ENCODE data around the gene TAF3.

Gene TAF3

GRCh38 chr10:7948371-7949000 is 130.2 kb downstream of the TAF3 start:
- H3K36me3 Mint-ChIP-seq (ENCODE audit: low read depth), result peaks cover 1% of the 10 kb centered on the region
- no peak overlapping the region for H3K27ac Mint-ChIP-seq
- no peak overlapping the region for H3K4me3 Mint-ChIP-seq
- no peaks in the 10 kb centered on the region for H3K9me3 Mint-ChIP-seq
- H3K4me1 Mint-ChIP-seq (ENCODE audit: low read depth), result peaks cover 7% of the 10 kb centered on the region
- H3K27me3 Mint-ChIP-seq (ENCODE audit: low read depth), result no peaks in the 10 kb centered on the region

- no peak overlapping the region for H3K27ac Mint-ChIP-seq
- H3K9me3 Mint-ChIP-seq, result no peaks in the 10 kb centered on the region
- H3K36me3 Mint-ChIP-seq (ENCODE audit: low read depth), result no peaks in the 10 kb centered on the region
- H3K4me3 Mint-ChIP-seq, result no peak overlapping the region
- H3K4me1 Mint-ChIP-seq (ENCODE audit: low read depth), result no peaks in the 10 kb centered on the region
- H3K27me3 Mint-ChIP-seq (ENCODE audit: low read depth), result no peaks in the 10 kb centered on the region
Measured at GRCh38 chr10:7950981-7951847, 132.9 kb downstream of the TAF3 start.

- no peak overlapping the region for H3K4me3 Mint-ChIP-seq
- no peaks in the 10 kb centered on the region for H3K27me3 Mint-ChIP-seq (ENCODE audit: low read depth)
Measured at GRCh38 chr10:7952266-7952665, 134.0 kb downstream of the TAF3 start.

GRCh38 chr10:7953447-7953846 is 135.1 kb downstream of the TAF3 start:
- Mint-ChIP-seq H3K27me3 (ENCODE audit: low read depth) (no peaks in the 10 kb centered on the region), H3K4me3 (no peak overlapping the region)

More at GRCh38 chr10:7952266-7952665, 134.0 kb downstream of the TAF3 start:
- H3K36me3 Mint-ChIP-seq (ENCODE audit: low read depth), result no peaks in the 10 kb centered on the region
- no peaks in the 10 kb centered on the region for H3K9me3 Mint-ChIP-seq
- no peak overlapping the region for H3K27ac Mint-ChIP-seq
- H3K4me1 Mint-ChIP-seq (ENCODE audit: low read depth), result peaks cover 5% of the 10 kb centered on the region

GRCh38 chr10:7955446-7955845 is 137.1 kb downstream of the TAF3 start:
- H3K4me3 Mint-ChIP-seq, result no peak overlapping the region
- no peaks in the 10 kb centered on the region for H3K9me3 Mint-ChIP-seq
- no peaks in the 10 kb centered on the region for H3K27me3 Mint-ChIP-seq (ENCODE audit: low read depth)
- peaks cover 5% of the 10 kb centered on the region for H3K4me1 Mint-ChIP-seq (ENCODE audit: low read depth)
- no peak overlapping the region for H3K27ac Mint-ChIP-seq
- no peaks in the 10 kb centered on the region for H3K36me3 Mint-ChIP-seq (ENCODE audit: low read depth)

More at GRCh38 chr10:7953447-7953846, 135.1 kb downstream of the TAF3 start:
- no peak overlapping the region for H3K27ac Mint-ChIP-seq
- no peaks in the 10 kb centered on the region for H3K36me3 Mint-ChIP-seq (ENCODE audit: low read depth)
- no peaks in the 10 kb centered on the region for H3K9me3 Mint-ChIP-seq
- peaks cover 5% of the 10 kb centered on the region for H3K4me1 Mint-ChIP-seq (ENCODE audit: low read depth)

GRCh38 chr10:7956508-7956907 is 138.2 kb downstream of the TAF3 start:
- Mint-ChIP-seq H3K9me3 (no peaks in the 10 kb centered on the region), H3K4me3 (no peak overlapping the region), H3K4me1 (ENCODE audit: low read depth) (peaks cover 5% of the 10 kb centered on the region), H3K27ac (no peak overlapping the region), H3K36me3 (ENCODE audit: low read depth) (no peaks in the 10 kb centered on the region), H3K27me3 (ENCODE audit: low read depth) (no peaks in the 10 kb centered on the region)

GRCh38 chr10:7957591-7957990 is 139.3 kb downstream of the TAF3 start:
- Mint-ChIP-seq H3K4me1 (ENCODE audit: low read depth) (peaks cover 5% of the 10 kb centered on the region), H3K4me3 (no peak overlapping the region), H3K36me3 (ENCODE audit: low read depth) (no peaks in the 10 kb centered on the region)

GRCh38 chr10:7958442-7958841 is 140.1 kb downstream of the TAF3 start:
- H3K4me3 Mint-ChIP-seq, result no peak overlapping the region
- peaks cover 1% of the 10 kb centered on the region for H3K36me3 Mint-ChIP-seq (ENCODE audit: low read depth)
- no peaks in the 10 kb centered on the region for H3K9me3 Mint-ChIP-seq
- H3K4me1 Mint-ChIP-seq (ENCODE audit: low read depth), result peaks cover 5% of the 10 kb centered on the region
- no peak overlapping the region for H3K27ac Mint-ChIP-seq
- no peaks in the 10 kb centered on the region for H3K27me3 Mint-ChIP-seq (ENCODE audit: low read depth)

More at GRCh38 chr10:7957591-7957990, 139.3 kb downstream of the TAF3 start:
- no peaks in the 10 kb centered on the region for H3K27me3 Mint-ChIP-seq (ENCODE audit: low read depth)
- H3K9me3 Mint-ChIP-seq, result no peaks in the 10 kb centered on the region
- H3K27ac Mint-ChIP-seq, result no peak overlapping the region

GRCh38 chr10:7960108-7960507 is 141.8 kb downstream of the TAF3 start:
- peaks cover 7% of the 10 kb centered on the region for H3K4me1 Mint-ChIP-seq (ENCODE audit: low read depth)
- no peaks in the 10 kb centered on the region for H3K9me3 Mint-ChIP-seq
- H3K27me3 Mint-ChIP-seq (ENCODE audit: low read depth), result no peaks in the 10 kb centered on the region
- peaks cover 11% of the 10 kb centered on the region for H3K36me3 Mint-ChIP-seq (ENCODE audit: low read depth)
- no peak overlapping the region for H3K27ac Mint-ChIP-seq
- no peak overlapping the region for H3K4me3 Mint-ChIP-seq

- no peak overlapping the region for H3K4me3 Mint-ChIP-seq
- peaks cover 3% of the 10 kb centered on the region for H3K4me1 Mint-ChIP-seq (ENCODE audit: low read depth)
- H3K27me3 Mint-ChIP-seq (ENCODE audit: low read depth), result no peaks in the 10 kb centered on the region
- H3K9me3 Mint-ChIP-seq, result no peaks in the 10 kb centered on the region
- H3K27ac Mint-ChIP-seq, result no peak overlapping the region
- H3K36me3 Mint-ChIP-seq (ENCODE audit: low read depth), result peaks cover 16% of the 10 kb centered on the region
Measured at GRCh38 chr10:7962592-7962991, 144.3 kb downstream of the TAF3 start.

- Mint-ChIP-seq H3K27me3 (ENCODE audit: low read depth) (no peaks in the 10 kb centered on the region), H3K27ac (no peak overlapping the region), H3K4me1 (ENCODE audit: low read depth) (peaks cover 3% of the 10 kb centered on the region), H3K4me3 (no peak overlapping the region), H3K36me3 (ENCODE audit: low read depth) (peaks cover 16% of the 10 kb centered on the region), H3K9me3 (no peaks in the 10 kb centered on the region)
Measured at GRCh38 chr10:7965457-7965856, 147.2 kb downstream of the TAF3 start.

- Mint-ChIP-seq H3K27me3 (ENCODE audit: low read depth) (no peaks in the 10 kb centered on the region), H3K4me1 (ENCODE audit: low read depth) (peaks cover 3% of the 10 kb centered on the region), H3K9me3 (no peaks in the 10 kb centered on the region), H3K27ac (no peak overlapping the region), H3K4me3 (no peak overlapping the region), H3K36me3 (ENCODE audit: low read depth) (peaks cover 19% of the 10 kb centered on the region)
Measured at GRCh38 chr10:7967035-7967434, 148.7 kb downstream of the TAF3 start.

GRCh38 chr10:7968510-7969112 is 150.3 kb downstream of the TAF3 start:
- H3K4me1 Mint-ChIP-seq (ENCODE audit: low read depth), result peaks cover 3% of the 10 kb centered on the region
- no peaks in the 10 kb centered on the region for H3K27me3 Mint-ChIP-seq (ENCODE audit: low read depth)
- H3K36me3 Mint-ChIP-seq (ENCODE audit: low read depth), result peaks cover 18% of the 10 kb centered on the region

GRCh38 chr10:7969623-7970022 is 151.3 kb downstream of the TAF3 start:
- H3K4me1 Mint-ChIP-seq (ENCODE audit: low read depth), result peaks cover 8% of the 10 kb centered on the region
- H3K36me3 Mint-ChIP-seq (ENCODE audit: low read depth), result peaks cover 16% of the 10 kb centered on the region
- H3K4me3 Mint-ChIP-seq, result no peak overlapping the region
- no peaks in the 10 kb centered on the region for H3K27me3 Mint-ChIP-seq (ENCODE audit: low read depth)
- H3K9me3 Mint-ChIP-seq, result peaks cover 5% of the 10 kb centered on the region
- no peak overlapping the region for H3K27ac Mint-ChIP-seq

More at GRCh38 chr10:7968510-7969112, 150.3 kb downstream of the TAF3 start:
- Mint-ChIP-seq H3K9me3 (no peaks in the 10 kb centered on the region), H3K4me3 (no peak overlapping the region), H3K27ac (no peak overlapping the region)

- H3K4me1 Mint-ChIP-seq (ENCODE audit: low read depth), result peaks cover 5% of the 10 kb centered on the region
- no peak overlapping the region for H3K4me3 Mint-ChIP-seq
- no peak overlapping the region for H3K27ac Mint-ChIP-seq
- peaks cover 5% of the 10 kb centered on the region for H3K9me3 Mint-ChIP-seq
- H3K27me3 Mint-ChIP-seq (ENCODE audit: low read depth), result no peaks in the 10 kb centered on the region
- peaks cover 6% of the 10 kb centered on the region for H3K36me3 Mint-ChIP-seq (ENCODE audit: low read depth)
Measured at GRCh38 chr10:7971949-7972348, 153.6 kb downstream of the TAF3 start.
